ENCODE measurements around the gene GLS.

DNA sequence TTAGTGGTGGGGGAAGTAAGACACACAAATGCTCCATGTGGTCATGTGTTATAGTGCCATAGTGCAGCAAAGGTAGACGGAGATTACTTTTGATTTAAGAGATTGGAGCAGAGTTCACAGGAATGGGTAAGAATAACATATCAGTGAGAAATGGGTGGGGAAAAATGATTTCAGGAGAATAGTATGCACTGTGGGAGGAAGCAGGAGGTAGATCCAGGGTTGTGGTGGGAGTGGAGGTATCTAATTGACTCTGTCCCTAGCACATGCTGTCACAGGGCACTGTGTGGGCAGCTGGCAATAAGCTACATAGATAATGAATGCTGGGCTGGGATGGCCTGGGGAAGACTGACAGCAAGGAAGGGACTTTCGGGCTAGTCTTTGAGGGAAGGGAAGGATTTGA, 68.0 kb downstream of the GLS start:
- TF ChIP-seq EZH2 (conservative IDR thresholded peaks at IDR 0.05; ENCODE audit: low read depth, low read length) (no peak), KAT7 (CRISPR knock-in tag; IDR thresholded peaks at IDR 0.05; ENCODE audit: borderline replicate concordance) (no peak)

All from HepG2 (cell line).